ENCODE measurements around the gene FSTL3. TPM values are rescaled to one million over a fixed set of nuclear protein-coding genes. Genes with fewer than 3 reads are reported as not detected.

The FSTL3 gene
- total RNA-seq, 1 donor from 2014 or later = 47.8 TPM

- DNase-seq = no peak
Measured at GRCh38 chr19:645912-646778, 30.0 kb upstream of the FSTL3 start.

- no peak for DNase-seq
Measured at GRCh38 chr19:646779-647565, 29.2 kb upstream of the FSTL3 start.

GRCh38 chr19:647566-648284, 28.5 kb upstream of the FSTL3 start:
- no peak for DNase-seq

- no peak for DNase-seq
Measured at GRCh38 chr19:648305-648704, 27.9 kb upstream of the FSTL3 start.

GRCh38 chr19:648904-649801, 27.0 kb upstream of the FSTL3 start:
- no peak for DNase-seq

- no peak for DNase-seq
Measured at GRCh38 chr19:650121-650520, 26.1 kb upstream of the FSTL3 start.

GRCh38 chr19:651114-651818, 24.9 kb upstream of the FSTL3 start:
- DNase-seq = no peak

- no peak for DNase-seq
Measured at GRCh38 chr19:651991-652390, 24.2 kb upstream of the FSTL3 start.

- no peak for DNase-seq
Measured at GRCh38 chr19:652467-653389, 23.5 kb upstream of the FSTL3 start.

- no peak for DNase-seq
Measured at GRCh38 chr19:653425-653824, 22.8 kb upstream of the FSTL3 start.

- no peak for DNase-seq
Measured at GRCh38 chr19:655691-656090, 20.5 kb upstream of the FSTL3 start.

GRCh38 chr19:656751-657559, 19.2 kb upstream of the FSTL3 start:
- DNase-seq = no peak

GRCh38 chr19:657611-658010, 18.6 kb upstream of the FSTL3 start:
- DNase-seq = no peak

- DNase-seq = no peak
Measured at GRCh38 chr19:658059-658839, 17.9 kb upstream of the FSTL3 start.

GRCh38 chr19:658916-659839, 17.0 kb upstream of the FSTL3 start:
- no peak for DNase-seq

GRCh38 chr19:660793-661426, 15.3 kb upstream of the FSTL3 start:
- DNase-seq = no peak

Measured in tongue (tissue), 2 donors.